Naive B cell (primary cell): ENCODE measurements around the gene UBE2E2. TPM values are rescaled to one million over a fixed set of nuclear protein-coding genes. Genes with fewer than 3 reads are reported as not detected.
A peak's percentile ranks its signal among the peaks of the same experiment; 100 is the strongest.

Experiments
- ATAC-seq, 2 donors: fragments of 150-1000 bp; cut with Tn5 transposase; 2 replicates each; pipeline ENCODE4 v1.10.0; 2021; ENCODE audit warnings: low read depth in 2 of 2, mild to moderate bottlenecking in 2 of 2, moderate library complexity in 2 of 2
- DNase-seq: peaks from one replicate; pipeline ENCODE4 v3.0.0; 2022
- H3K27ac Mint-ChIP-seq, 6 donors: one replicate each; pipeline ENCODE4 v1.8.0; 2020 to 2022; ENCODE audit warnings: mild to moderate bottlenecking in 6 of 6, mixed read lengths in 6 of 6, moderate library complexity in 5 of 6, inconsistent platforms in 2 of 6
- H3K27me3 Mint-ChIP-seq, 3 donors: one replicate each; pipeline ENCODE4 v1.8.0; 2021 to 2022; ENCODE audit warnings: mixed read lengths in 3 of 3, mild to moderate bottlenecking in 1 of 3
- H3K36me3 Mint-ChIP-seq, 2 donors: one replicate each; pipeline ENCODE4 v1.8.0; 2020 to 2022; ENCODE audit warnings: mixed read lengths in 2 of 2, inconsistent platforms in 1 of 2, mild to moderate bottlenecking in 1 of 2
- H3K4me1 Mint-ChIP-seq, 3 donors: one replicate each; pipeline ENCODE4 v1.8.0; 2020 to 2022; ENCODE audit warnings: mixed read lengths in 3 of 3, inconsistent platforms in 1 of 3, mild to moderate bottlenecking in 1 of 3, moderate library complexity in 1 of 3
- H3K4me3 Mint-ChIP-seq, 8 donors: one replicate each; pipeline ENCODE4 v1.8.0; 2020 to 2022; ENCODE audit warnings: mild to moderate bottlenecking in 8 of 8, mixed read lengths in 8 of 8, moderate library complexity in 8 of 8, inconsistent platforms in 2 of 8
- H3K9me3 Mint-ChIP-seq, 7 donors: one replicate each; pipeline ENCODE4 v1.8.0; 2020 to 2022; ENCODE audit warnings: mixed read lengths in 7 of 7, mild to moderate bottlenecking in 5 of 7, inconsistent platforms in 2 of 7, moderate library complexity in 1 of 7
- polyA plus RNA-seq, 6 donors: library from polyadenylated mRNA; unstranded; fragments of 300-500 nt; fragmentation: Illumina TruSeq; gene quantifications; one replicate each; pipeline ENCODE4 v1.2.3, GENCODE V29; 2021; ENCODE audit warnings: low read depth in 6 of 6

The UBE2E2 gene
- polyA plus RNA-seq, 6 donors from 2014 or later = 101 to 162 (median 121) TPM

DNA sequence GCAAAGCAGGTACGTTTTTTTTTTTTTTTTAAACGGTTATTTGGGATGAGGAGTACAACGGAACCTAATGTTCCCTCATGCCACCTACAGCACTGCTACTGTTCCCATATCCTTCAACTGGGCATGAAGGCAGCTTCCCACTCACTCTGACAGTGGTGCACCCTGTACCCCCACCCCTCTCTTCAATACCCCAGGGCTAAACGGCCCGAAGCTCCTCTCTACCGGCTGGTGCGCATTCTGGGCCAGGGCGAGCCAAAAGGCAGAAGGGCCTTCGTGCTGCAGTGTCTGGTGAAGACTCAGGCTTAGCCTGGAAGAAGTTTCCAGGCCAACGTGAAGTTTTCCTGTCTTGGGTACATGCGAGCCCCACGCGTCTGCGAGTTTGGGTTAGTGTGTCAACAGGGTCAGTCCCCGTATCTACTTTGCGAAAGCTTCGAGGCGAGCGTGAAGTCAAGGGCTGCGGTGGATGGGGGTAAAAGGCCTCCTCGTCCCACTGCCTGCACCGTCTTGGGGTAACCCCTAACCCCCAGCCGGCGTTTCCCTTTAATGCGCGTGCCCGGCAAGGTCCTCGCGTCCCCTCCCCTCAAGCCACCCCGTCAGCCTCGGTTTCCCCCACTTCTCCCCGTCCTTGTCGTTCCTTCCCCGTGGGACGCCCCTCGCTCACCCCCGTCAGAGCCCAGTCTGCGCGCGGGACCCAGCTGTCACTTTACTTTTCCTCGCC lies 765 bp upstream of the UBE2E2 start:
- peak overlapping the region; percentile 84 to 98 (median 90) for H3K4me3 Mint-ChIP-seq
- peak overlapping the region; percentile 74 to 97 (median 82) for H3K27ac Mint-ChIP-seq
- no peak for DNase-seq
- peaks cover 36 to 45% (median 43%) of the 10 kb centered on the region in 3 donors for H3K4me1 Mint-ChIP-seq
- no peaks in the 10 kb centered on the region for H3K27me3 Mint-ChIP-seq
- H3K9me3 Mint-ChIP-seq = no peaks in the 10 kb centered on the region
- peaks cover 0 to 8% of the 10 kb centered on the region in 2 donors for H3K36me3 Mint-ChIP-seq
- peak; percentile 52 to 57 for ATAC-seq

DNA sequence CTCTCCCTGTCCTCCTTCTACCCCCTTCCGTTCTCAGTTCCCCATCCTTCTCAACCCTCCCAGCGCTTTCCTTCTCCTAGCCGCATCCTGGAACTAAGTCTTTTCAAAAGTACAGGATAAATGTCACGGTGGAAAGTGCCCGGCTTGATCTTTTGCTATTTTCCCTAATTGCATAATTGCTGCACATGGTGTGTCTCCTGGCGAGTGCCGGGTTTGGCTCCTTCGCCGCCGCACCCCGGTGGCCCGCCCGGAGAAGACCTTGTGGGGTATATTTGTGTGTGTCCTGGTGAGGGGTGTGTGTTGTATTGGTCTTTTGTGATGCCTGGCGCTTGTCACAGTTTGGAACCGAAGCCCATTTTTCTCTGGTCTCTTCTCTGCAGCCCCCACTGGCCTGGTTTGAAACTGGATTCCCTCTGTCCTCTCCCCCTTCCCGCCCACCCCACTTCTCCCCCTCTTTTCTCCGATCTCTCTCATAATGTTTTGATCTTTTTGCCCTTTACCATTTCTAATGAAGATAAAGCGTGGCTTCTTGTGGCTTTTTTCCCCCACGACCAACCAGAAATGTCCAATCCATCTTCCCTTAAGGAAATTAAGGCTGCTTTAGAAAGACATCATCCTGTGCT lies 692 bp downstream of the UBE2E2 start:
- peak; percentile 10 for ATAC-seq
- Mint-ChIP-seq H3K9me3 (no peaks in the 10 kb centered on the region), H3K4me1 (peaks cover 38 to 47% (median 47%) of the 10 kb centered on the region in 3 donors)

DNA sequence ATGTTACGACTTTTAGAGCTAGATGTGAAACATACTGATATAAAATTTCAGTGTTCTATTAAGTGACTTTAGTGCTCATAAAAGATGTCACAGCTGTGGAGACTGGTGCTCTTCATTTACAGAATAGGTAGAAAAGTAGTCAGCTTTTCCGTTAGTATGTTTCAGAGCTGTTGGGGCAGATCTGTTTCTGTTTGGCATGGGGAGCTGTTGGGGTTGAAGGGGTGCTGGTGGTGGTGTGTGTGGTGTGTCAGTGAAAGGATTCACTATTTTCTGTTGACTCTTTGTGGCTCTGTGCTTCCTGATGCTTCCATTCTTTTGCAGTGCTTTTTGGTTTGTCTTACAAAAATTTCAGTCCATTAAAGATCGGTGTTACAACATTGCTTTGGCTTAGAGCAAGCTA lies 3.2 kb downstream of the UBE2E2 start:
- H3K4me3 Mint-ChIP-seq = peak overlapping the region in 4 of 8 donors; percentile 1 to 37 (median 20)
- ATAC-seq = no peak
- H3K4me1 Mint-ChIP-seq = peaks cover 51 to 62% (median 53%) of the 10 kb centered on the region in 3 donors
- H3K36me3 Mint-ChIP-seq = peaks cover 0 to 8% of the 10 kb centered on the region in 2 donors
- H3K9me3 Mint-ChIP-seq = no peaks in the 10 kb centered on the region
- no peaks in the 10 kb centered on the region for H3K27me3 Mint-ChIP-seq
- no peak for DNase-seq
- H3K27ac Mint-ChIP-seq = peak overlapping the region in 4 of 6 donors; percentile 2 to 37 (median 17)

More for the DNA sequence above, 692 bp downstream of the UBE2E2 start:
- peak; percentile 31 for DNase-seq
- Mint-ChIP-seq H3K27ac (peak overlapping the region; percentile 81 to 98 (median 94)), H3K27me3 (no peaks in the 10 kb centered on the region), H3K4me3 (peak overlapping the region; percentile 93 to 100 (median 98)), H3K36me3 (peaks cover 0 to 8% of the 10 kb centered on the region in 2 donors)

DNA sequence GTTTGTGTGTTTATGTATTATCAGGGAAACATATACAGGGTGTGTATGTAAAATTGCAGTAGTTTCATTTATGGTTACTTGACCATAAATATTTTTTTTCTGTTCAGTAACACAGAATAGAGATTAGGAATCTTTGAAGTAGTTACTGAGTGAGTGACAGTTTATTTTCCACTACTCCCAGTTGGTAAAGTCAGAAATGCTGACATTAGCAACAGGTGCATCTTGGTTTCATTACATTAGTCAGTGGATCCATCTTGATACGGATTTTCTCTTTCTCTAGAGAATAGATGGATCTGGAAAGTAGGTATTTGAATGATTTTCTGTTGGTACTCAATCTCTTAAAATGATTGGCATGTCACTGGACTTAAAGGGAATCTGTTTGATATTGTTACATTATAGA lies 6.0 kb downstream of the UBE2E2 start:
- no peak for ATAC-seq
- H3K4me1 Mint-ChIP-seq = peaks cover 37 to 57% (median 38%) of the 10 kb centered on the region in 3 donors
- peak overlapping the region in 3 of 6 donors; percentile 85 to 96 (median 92) for H3K27ac Mint-ChIP-seq
- no peaks in the 10 kb centered on the region for H3K36me3 Mint-ChIP-seq
- no peak overlapping the region for H3K4me3 Mint-ChIP-seq
- H3K27me3 Mint-ChIP-seq = no peaks in the 10 kb centered on the region
- DNase-seq = no peak
- H3K9me3 Mint-ChIP-seq = no peaks in the 10 kb centered on the region

DNA sequence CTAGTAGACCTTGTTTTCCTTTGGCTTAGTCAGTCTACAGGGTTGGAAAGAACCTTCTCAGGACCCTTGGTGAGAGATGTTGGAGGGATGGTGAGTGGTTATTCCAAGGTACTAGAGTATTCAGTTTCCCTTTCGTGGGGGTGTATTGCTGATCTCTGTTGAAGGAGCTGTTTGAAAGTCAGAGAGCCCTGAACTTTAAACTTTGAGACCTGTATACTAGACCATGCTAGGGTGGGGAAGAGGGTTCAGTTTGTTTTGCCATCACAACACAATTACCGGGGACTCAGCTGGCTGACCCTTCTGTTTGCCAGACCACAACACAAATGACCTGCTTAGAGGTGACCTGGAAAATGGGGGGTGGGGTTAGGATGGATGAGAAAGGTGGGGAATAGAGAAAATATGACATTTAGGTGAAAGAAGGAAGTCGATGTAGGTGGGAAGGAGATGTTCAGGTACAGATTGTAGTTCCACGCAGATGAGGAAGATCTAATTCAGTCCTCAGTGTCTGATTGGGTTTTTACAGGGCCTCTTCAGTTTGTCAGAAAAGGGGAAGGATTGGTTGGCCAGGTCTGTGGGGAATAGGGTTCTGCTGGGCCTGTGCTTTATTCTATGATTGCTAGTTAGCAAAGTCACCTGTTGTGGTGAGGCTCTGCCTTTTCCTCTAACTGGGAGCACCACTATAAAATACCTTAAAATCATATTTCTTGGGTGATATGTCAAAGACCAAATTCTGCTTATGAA lies 6.8 kb downstream of the UBE2E2 start:
- Mint-ChIP-seq H3K4me3 (peak overlapping the region; percentile 3 to 55 (median 38)), H3K27ac (peak overlapping the region; percentile 85 to 96 (median 91))

DNA sequence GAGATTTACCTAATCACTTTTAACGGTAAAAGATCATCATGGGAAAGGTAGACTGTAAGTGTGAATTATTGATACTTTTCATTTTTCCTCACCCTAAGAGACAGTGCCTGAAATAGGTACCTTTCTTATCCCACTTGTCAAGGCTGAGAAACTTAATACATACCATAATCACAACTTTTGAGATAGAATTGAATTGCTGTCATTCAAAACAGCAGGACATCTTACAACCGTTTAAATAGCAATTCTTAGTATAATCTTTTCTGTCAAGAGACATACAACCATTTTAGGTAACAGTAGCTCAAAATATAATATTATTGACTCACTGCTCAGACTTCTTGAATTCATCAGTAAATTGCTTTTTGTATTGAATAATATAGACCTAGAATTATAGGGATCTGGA lies 10.7 kb downstream of the UBE2E2 start:
- Mint-ChIP-seq H3K9me3 (no peaks in the 10 kb centered on the region), H3K4me1 (peaks cover 33 to 48% (median 40%) of the 10 kb centered on the region in 3 donors), H3K4me3 (no peak overlapping the region), H3K27me3 (no peaks in the 10 kb centered on the region), H3K36me3 (peaks cover 0 to 9% of the 10 kb centered on the region in 2 donors), H3K27ac (peak overlapping the region in 1 of 6 donors; percentile 37)
- DNase-seq (no peak), ATAC-seq (no peak)

More for the DNA sequence above, 6.8 kb downstream of the UBE2E2 start:
- ATAC-seq (peak; percentile 98), DNase-seq (peak; percentile 49)
- Mint-ChIP-seq H3K27me3 (no peaks in the 10 kb centered on the region), H3K4me1 (peaks cover 29 to 50% (median 30%) of the 10 kb centered on the region in 3 donors), H3K36me3 (no peaks in the 10 kb centered on the region), H3K9me3 (no peaks in the 10 kb centered on the region)

DNA sequence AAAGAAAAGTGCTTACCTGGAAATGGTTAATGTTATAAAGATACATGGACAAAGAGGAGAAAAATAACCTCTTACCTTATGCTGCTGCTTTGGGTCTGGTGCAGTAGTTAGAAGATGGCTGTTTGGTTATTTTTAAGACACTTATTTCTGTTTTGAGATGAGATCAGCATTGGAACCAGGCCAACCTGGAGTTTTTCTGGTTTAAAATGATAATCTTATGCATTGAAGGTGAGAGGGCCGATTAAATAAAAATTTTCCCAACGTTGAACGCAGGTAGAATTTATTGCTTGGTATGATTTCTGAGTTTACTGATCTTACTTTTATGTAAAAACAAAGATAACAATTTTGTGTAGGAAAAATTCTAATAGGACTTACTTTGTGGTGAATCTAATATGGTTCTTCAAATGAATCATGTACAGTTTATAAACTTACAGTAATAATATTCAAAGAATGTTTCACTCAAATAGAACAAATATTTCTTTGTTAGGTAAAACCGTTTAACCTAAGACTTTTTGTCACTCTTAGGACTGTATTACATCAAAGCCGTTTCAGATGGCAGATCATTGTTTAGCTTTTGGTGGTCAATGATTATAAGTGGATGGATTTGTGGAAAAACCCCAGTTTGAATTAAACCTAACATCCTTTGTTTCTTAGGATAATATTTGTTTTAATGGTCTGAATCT lies 14.9 kb downstream of the UBE2E2 start:
- ATAC-seq (no peak), DNase-seq (no peak)
- peaks cover 9% of the 10 kb centered on the region in 2 donors for H3K36me3 Mint-ChIP-seq
- peaks cover 41 to 64% (median 57%) of the 10 kb centered on the region in 3 donors for H3K4me1 Mint-ChIP-seq
- H3K4me3 Mint-ChIP-seq = no peak overlapping the region
- peak overlapping the region in 1 of 6 donors; percentile 5 for H3K27ac Mint-ChIP-seq
- H3K9me3 Mint-ChIP-seq = peaks cover 0 to 10% (median 1%) of the 10 kb centered on the region in 7 donors
- no peaks in the 10 kb centered on the region for H3K27me3 Mint-ChIP-seq

DNA sequence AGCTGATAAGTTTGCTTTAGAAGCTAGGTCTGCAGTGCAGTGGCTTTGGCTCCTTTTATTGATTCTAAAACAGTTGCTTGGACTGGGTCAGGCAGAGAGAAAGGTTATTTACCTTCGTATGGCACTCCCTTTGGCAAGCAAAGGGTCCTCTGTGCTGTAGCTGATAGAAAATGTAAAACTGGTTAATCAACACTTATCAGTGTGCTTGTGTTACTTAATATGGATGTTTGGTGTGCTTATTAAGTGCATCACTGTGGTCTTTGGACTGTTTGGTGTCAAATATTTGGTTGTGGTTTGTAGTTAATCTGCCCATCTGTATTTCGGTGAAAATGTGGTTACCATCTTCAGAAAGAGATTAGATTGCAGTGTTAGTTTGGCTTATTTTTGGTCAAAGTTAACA lies 16.0 kb downstream of the UBE2E2 start:
- peaks cover 46 to 70% (median 63%) of the 10 kb centered on the region in 3 donors for H3K4me1 Mint-ChIP-seq

DNA sequence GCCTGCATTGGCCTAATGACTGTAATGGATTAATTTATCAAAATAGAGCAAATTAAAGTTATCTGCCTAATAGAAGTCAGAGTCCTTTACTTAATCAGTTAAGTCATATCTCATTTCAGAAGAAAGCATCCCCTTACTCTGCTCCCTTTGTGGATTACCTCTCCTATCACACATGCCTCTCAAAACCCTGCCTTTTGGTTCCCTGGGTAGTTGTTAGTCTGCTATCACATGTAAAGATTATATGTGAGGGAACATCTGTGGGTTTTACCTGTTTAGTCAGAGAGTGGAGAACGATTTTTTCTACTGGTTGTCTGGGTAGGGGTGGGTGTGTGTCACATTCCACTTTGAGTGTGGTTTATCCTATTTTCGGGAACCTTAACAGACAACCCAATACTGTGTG lies 16.4 kb downstream of the UBE2E2 start:
- H3K27ac Mint-ChIP-seq = peak overlapping the region in 4 of 6 donors; percentile 26 to 62 (median 46)
- H3K4me1 Mint-ChIP-seq = peaks cover 49 to 74% (median 62%) of the 10 kb centered on the region in 3 donors
- DNase-seq (no peak), ATAC-seq (no peak)
- H3K4me3 Mint-ChIP-seq = peak overlapping the region in 5 of 8 donors; percentile 1 to 52 (median 21)
- no peaks in the 10 kb centered on the region for H3K27me3 Mint-ChIP-seq
- peaks cover 0 to 13% (median 3%) of the 10 kb centered on the region in 7 donors for H3K9me3 Mint-ChIP-seq
- H3K36me3 Mint-ChIP-seq = peaks cover 9 to 15% of the 10 kb centered on the region in 2 donors

More for the DNA sequence above, 16.0 kb downstream of the UBE2E2 start:
- DNase-seq = no peak
- H3K4me3 Mint-ChIP-seq = no peak overlapping the region
- no peak for ATAC-seq
- H3K27me3 Mint-ChIP-seq = no peaks in the 10 kb centered on the region
- H3K36me3 Mint-ChIP-seq = peaks cover 9 to 15% of the 10 kb centered on the region in 2 donors
- H3K9me3 Mint-ChIP-seq = peaks cover 0 to 10% (median 3%) of the 10 kb centered on the region in 7 donors
- peak overlapping the region in 2 of 6 donors; percentile 43 to 74 for H3K27ac Mint-ChIP-seq

DNA sequence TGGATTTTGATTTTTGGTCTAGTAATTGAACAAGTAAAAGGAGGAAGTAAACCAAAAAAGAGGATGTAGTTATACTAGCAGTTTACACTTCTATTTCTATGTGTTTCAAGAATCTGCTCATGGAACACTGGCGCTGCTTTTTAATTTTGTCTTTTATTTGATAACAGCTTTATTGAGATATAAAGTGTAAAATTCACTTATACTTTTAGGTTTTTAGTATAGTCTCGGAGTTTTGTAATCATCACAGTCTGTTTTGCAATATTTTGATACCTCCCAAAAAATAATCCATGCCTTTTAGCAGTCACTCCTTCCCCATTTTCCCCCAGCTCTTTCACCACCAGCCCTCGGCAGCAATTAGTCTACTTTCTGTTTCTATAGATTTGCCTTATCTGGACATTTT lies 18.0 kb downstream of the UBE2E2 start:
- Mint-ChIP-seq H3K27ac (peak overlapping the region; percentile 34 to 95 (median 86)), H3K9me3 (peaks cover 0 to 16% (median 4%) of the 10 kb centered on the region in 7 donors), H3K4me1 (peaks cover 47 to 81% (median 63%) of the 10 kb centered on the region in 3 donors), H3K36me3 (peaks cover 9 to 15% of the 10 kb centered on the region in 2 donors), H3K27me3 (no peaks in the 10 kb centered on the region), H3K4me3 (peak overlapping the region; percentile 61 to 92 (median 84))
- peak; percentile 89 to 90 for ATAC-seq
- peak; percentile 56 for DNase-seq

DNA sequence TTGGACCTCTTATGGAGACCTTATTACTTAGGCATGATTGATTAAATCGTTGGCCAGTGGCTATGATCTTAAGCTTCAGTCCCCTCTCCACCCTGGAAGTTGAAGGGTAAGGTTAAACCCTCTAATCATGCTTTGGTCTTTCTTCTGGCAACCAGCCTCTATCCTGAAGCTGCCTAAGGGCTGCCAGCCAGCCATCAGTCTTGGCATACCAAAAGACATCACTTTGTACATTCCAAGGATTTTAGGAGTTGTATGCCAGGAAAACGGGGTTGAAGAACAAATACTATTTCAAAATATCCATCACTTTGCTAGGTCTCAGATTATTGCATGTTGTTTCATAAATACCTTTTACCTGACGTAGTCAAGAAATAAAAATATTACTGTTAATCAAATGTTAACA lies 28.9 kb downstream of the UBE2E2 start:
- no peaks in the 10 kb centered on the region for H3K36me3 Mint-ChIP-seq
- no peak for ATAC-seq
- H3K9me3 Mint-ChIP-seq = peaks cover 0 to 11% (median 6%) of the 10 kb centered on the region in 7 donors
- peaks cover 48 to 61% (median 58%) of the 10 kb centered on the region in 3 donors for H3K4me1 Mint-ChIP-seq
- DNase-seq = no peak
- no peak overlapping the region for H3K4me3 Mint-ChIP-seq
- H3K27ac Mint-ChIP-seq = peak overlapping the region in 1 of 6 donors; percentile 34
- H3K27me3 Mint-ChIP-seq = no peaks in the 10 kb centered on the region

DNA sequence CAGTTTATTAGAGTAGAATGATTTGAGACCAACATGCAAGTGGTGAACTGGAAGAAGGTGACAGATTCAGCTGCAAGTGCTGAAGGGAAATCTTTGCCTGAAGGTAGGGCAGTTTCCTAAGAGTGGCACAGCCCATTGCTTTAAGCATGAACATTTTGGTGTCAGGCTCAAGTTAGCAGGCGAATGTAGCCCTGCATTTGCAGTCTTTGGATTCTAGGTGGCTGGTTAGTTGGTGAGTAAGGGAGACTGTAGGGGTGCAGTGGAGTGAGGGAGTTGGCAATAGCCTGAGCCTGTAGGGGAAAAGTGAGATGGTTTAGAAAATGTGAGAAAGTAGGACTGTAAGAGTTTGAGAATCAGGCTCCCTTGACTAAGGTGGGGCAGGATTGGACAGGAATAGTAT lies 29.7 kb downstream of the UBE2E2 start:
- Mint-ChIP-seq H3K9me3 (peaks cover 0 to 11% (median 6%) of the 10 kb centered on the region in 7 donors), H3K27ac (peak overlapping the region in 1 of 6 donors; percentile 5), H3K36me3 (no peaks in the 10 kb centered on the region), H3K27me3 (no peaks in the 10 kb centered on the region), H3K4me1 (peaks cover 44 to 56% (median 52%) of the 10 kb centered on the region in 3 donors), H3K4me3 (peak overlapping the region in 3 of 8 donors; percentile 4 to 45 (median 30))
- ATAC-seq = no peak
- no peak for DNase-seq
